Measurements from ENCODE around the gene MGMT. TPM values are rescaled to one million over a fixed set of nuclear protein-coding genes. Genes with fewer than 3 reads are reported as not detected.

Gene MGMT
- total RNA-seq, 1 donor from 2014 or later: 5.7 TPM

- DNase-seq (ENCODE audit: low spot score in 2 of 2): no peak
- no peak for FAIRE-seq
These were observed 275.9 kb downstream of the MGMT start for GRCh38 chr10:129742742-129743550.

GRCh38 chr10:129743738-129744133, 276.7 kb downstream of the MGMT start:
- DNase-seq (ENCODE audit: low spot score in 2 of 2) (no peak), FAIRE-seq (no peak)

GRCh38 chr10:129744134-129745111, 277.4 kb downstream of the MGMT start:
- DNase-seq (ENCODE audit: low spot score in 2 of 2) (no peak), FAIRE-seq (no peak)

- DNase-seq (ENCODE audit: low spot score in 2 of 2) (no peak), FAIRE-seq (no peak)
These were observed 278.2 kb downstream of the MGMT start for GRCh38 chr10:129745186-129745750.

- no peak for DNase-seq (ENCODE audit: low spot score in 2 of 2)
- no peak for FAIRE-seq
These were observed 287.4 kb downstream of the MGMT start for GRCh38 chr10:129754211-129755050.

GRCh38 chr10:129755158-129755591, 288.1 kb downstream of the MGMT start:
- FAIRE-seq: no peak
- DNase-seq (ENCODE audit: low spot score in 2 of 2): no peak

GRCh38 chr10:129755621-129756020, 288.6 kb downstream of the MGMT start:
- DNase-seq (ENCODE audit: low spot score in 2 of 2): no peak
- FAIRE-seq: no peak

GRCh38 chr10:129756912-129757901, 290.2 kb downstream of the MGMT start:
- FAIRE-seq (no peak), DNase-seq (ENCODE audit: low spot score in 2 of 2) (no peak)

GRCh38 chr10:129758207-129759021, 291.4 kb downstream of the MGMT start:
- DNase-seq (ENCODE audit: low spot score in 2 of 2): no peak

GRCh38 chr10:129759214-129760002, 292.4 kb downstream of the MGMT start:
- no peak for DNase-seq (ENCODE audit: low spot score in 2 of 2)

More at GRCh38 chr10:129758207-129759021, 291.4 kb downstream of the MGMT start:
- FAIRE-seq: no peak

GRCh38 chr10:129760003-129760315, 292.9 kb downstream of the MGMT start:
- DNase-seq (ENCODE audit: low spot score in 2 of 2) (no peak), FAIRE-seq (no peak)

More at GRCh38 chr10:129759214-129760002, 292.4 kb downstream of the MGMT start:
- FAIRE-seq: no peak

- FAIRE-seq (no peak), DNase-seq (ENCODE audit: low spot score in 2 of 2) (no peak)
These were observed 293.4 kb downstream of the MGMT start for GRCh38 chr10:129760416-129760815.

- no peak for DNase-seq (ENCODE audit: low spot score in 2 of 2)
- FAIRE-seq: no peak
These were observed 294.3 kb downstream of the MGMT start for GRCh38 chr10:129761197-129761972.

- no peak for FAIRE-seq
- DNase-seq (ENCODE audit: low spot score in 2 of 2): no peak
These were observed 295.2 kb downstream of the MGMT start for GRCh38 chr10:129761981-129762956.
